Stimulated activated CD8-positive, alpha-beta memory T cell treated with anti-CD3 and anti-CD28 coated beads, Interleukin-4, amount 100 ng/mL, for 24 hours (primary cell): ENCODE data around the gene EPM2A.
"Not testable (repeated sequence)": the region's sequence is repeated elsewhere in the genome, so short reads cannot be mapped to it uniquely, and the experiment has no call there.

ENCODE experiments used
- DNase-seq: peaks from one replicate; pipeline ENCODE4 v3.0.0-alpha.2; 2020; ENCODE audit warnings: low read depth

Gene EPM2A

GRCh38 chr6:145729887-145730286 lies 5.4 kb downstream of the EPM2A start:
- no peak for DNase-seq

GRCh38 chr6:145728444-145729385 lies 6.6 kb downstream of the EPM2A start:
- DNase-seq: no peak

GRCh38 chr6:145727817-145728388 lies 7.4 kb downstream of the EPM2A start:
- no peak for DNase-seq

GRCh38 chr6:145725570-145725969 lies 9.8 kb downstream of the EPM2A start:
- DNase-seq: no peak

- DNase-seq: no peak
These were observed 11.7 kb downstream of the EPM2A start for GRCh38 chr6:145723646-145724045.

GRCh38 chr6:145722190-145722589 lies 13.1 kb downstream of the EPM2A start:
- no peak for DNase-seq

- DNase-seq: no peak
These were observed 14.2 kb downstream of the EPM2A start for GRCh38 chr6:145721144-145721543.

- no peak for DNase-seq
These were observed 19.9 kb downstream of the EPM2A start for GRCh38 chr6:145715426-145715825.

- DNase-seq: no peak
These were observed 20.6 kb downstream of the EPM2A start for GRCh38 chr6:145714731-145715130.

GRCh38 chr6:145713773-145714172 lies 21.5 kb downstream of the EPM2A start:
- no peak for DNase-seq

GRCh38 chr6:145711372-145711771 lies 23.9 kb downstream of the EPM2A start:
- no peak for DNase-seq

- no peak for DNase-seq
These were observed 27.9 kb downstream of the EPM2A start for GRCh38 chr6:145707397-145707796.

- DNase-seq: no peak
These were observed 29.8 kb downstream of the EPM2A start for GRCh38 chr6:145705561-145705960.

- DNase-seq: no peak
These were observed 31.1 kb downstream of the EPM2A start for GRCh38 chr6:145704143-145704781.

- no peak for DNase-seq
These were observed 35.9 kb downstream of the EPM2A start for GRCh38 chr6:145699462-145699861.

GRCh38 chr6:145697401-145697800 lies 37.9 kb downstream of the EPM2A start:
- DNase-seq: not testable (repeated sequence)

GRCh38 chr6:145694083-145694737 lies 41.1 kb downstream of the EPM2A start:
- DNase-seq: no peak

GRCh38 chr6:145690969-145691368 lies 44.4 kb downstream of the EPM2A start:
- DNase-seq: no peak

- DNase-seq: no peak
These were observed 45.8 kb downstream of the EPM2A start for GRCh38 chr6:145689529-145689928.

- DNase-seq: no peak
These were observed 46.8 kb downstream of the EPM2A start for GRCh38 chr6:145688493-145688905.

GRCh38 chr6:145685932-145686331 lies 49.4 kb downstream of the EPM2A start:
- no peak for DNase-seq

GRCh38 chr6:145681965-145682364 lies 53.4 kb downstream of the EPM2A start:
- DNase-seq: no peak
